ENCODE measurements around the gene EDC4.
A peak's percentile ranks its signal among the peaks of the same experiment; 100 is the strongest.
"Not testable (repeated sequence)": the region's sequence is repeated elsewhere in the genome, so short reads cannot be mapped to it uniquely, and the experiment has no call there.

Gene EDC4, protein sequence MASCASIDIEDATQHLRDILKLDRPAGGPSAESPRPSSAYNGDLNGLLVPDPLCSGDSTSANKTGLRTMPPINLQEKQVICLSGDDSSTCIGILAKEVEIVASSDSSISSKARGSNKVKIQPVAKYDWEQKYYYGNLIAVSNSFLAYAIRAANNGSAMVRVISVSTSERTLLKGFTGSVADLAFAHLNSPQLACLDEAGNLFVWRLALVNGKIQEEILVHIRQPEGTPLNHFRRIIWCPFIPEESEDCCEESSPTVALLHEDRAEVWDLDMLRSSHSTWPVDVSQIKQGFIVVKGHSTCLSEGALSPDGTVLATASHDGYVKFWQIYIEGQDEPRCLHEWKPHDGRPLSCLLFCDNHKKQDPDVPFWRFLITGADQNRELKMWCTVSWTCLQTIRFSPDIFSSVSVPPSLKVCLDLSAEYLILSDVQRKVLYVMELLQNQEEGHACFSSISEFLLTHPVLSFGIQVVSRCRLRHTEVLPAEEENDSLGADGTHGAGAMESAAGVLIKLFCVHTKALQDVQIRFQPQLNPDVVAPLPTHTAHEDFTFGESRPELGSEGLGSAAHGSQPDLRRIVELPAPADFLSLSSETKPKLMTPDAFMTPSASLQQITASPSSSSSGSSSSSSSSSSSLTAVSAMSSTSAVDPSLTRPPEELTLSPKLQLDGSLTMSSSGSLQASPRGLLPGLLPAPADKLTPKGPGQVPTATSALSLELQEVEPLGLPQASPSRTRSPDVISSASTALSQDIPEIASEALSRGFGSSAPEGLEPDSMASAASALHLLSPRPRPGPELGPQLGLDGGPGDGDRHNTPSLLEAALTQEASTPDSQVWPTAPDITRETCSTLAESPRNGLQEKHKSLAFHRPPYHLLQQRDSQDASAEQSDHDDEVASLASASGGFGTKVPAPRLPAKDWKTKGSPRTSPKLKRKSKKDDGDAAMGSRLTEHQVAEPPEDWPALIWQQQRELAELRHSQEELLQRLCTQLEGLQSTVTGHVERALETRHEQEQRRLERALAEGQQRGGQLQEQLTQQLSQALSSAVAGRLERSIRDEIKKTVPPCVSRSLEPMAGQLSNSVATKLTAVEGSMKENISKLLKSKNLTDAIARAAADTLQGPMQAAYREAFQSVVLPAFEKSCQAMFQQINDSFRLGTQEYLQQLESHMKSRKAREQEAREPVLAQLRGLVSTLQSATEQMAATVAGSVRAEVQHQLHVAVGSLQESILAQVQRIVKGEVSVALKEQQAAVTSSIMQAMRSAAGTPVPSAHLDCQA (N-terminal part only)
- 27.8 to 65.6 (median 40.4) reads per million in 17 experiments for total RNA-seq

DNA sequence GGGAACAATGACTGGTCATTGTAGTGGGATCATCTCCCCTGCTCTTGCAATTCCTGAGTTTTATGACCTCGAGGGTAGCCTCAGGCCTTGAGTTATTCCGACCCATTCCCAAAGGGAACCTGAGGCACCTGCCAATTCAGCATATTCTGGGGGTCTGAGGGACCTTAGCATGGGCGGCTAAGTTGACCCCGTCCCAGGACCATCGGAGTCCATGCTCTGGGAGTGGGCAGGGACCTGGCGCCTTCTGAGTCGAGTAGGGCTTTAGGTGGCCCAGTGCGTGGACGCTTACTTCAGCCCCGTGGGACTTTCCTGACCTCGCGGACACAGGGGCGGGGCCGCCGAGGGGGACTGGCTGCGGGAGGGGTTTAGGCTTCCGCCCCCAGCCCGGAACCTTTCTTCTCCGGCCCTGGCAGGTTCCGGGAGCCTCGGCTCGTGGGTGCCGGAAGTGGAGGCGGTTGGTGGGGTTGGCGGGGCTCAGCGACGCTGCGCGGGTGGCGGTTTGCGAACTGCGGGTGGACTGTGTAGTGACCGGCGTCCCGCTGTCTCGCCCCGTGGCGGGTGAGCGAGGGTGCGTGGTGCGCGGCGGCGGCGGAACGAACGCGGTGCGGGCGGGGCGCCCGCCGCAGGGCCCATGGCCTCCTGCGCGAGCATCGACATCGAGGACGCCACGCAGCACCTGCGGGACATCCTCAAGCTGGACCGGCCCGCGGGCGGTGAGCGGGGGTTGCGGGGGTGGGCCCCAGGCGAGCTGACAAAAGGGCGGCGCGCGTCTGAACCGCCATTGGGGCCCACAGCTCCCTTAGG is at the start of gene EDC4:
Gene EDC4 (plus strand): TSS at position 422 of the 804 bp plus-strand sequence. CDS start 210 bp downstream, at position 632.
- peak; percentile 92 to 96 (median 94) for DNase-seq

DNA sequence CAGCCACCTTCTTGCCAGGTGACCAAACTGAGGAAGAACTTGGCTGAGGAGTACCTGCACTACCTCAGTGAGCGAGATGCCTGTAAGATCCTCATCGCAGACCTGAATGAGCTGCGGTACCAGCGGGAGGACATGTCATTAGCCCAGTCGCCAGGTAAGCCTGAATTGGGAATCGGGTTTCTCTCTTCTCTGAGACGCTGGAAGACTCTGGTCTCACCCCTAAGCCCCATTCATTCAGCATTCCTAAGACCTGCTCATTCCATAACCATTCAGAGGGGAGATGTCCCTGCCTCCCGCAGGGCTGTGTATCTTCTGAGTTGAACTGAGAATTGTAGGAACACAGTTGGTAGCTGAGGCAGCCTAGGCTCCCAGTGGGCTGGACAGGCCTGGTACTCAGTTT is 47.7 kb upstream of the EDC4 start:
- DNase-seq, result no peak

DNA sequence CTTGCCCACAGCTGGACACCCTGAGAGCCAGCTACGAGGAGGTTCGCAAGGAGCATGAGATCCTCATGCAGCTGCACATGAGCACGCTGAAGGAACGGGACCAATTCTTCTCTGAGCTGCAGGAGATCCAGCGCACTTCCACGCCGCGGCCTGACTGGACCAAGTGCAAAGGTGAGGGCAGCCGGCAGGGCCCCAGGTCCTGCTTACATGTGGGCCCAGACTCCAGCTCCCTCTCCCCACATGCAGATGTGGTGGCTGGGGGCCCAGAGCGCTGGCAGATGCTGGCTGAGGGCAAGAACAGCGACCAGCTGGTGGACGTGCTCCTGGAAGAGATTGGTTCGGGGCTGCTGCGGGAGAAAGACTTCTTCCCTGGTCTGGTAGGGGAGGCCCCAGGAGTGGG is 46.9 kb upstream of the EDC4 start:
- no peak for DNase-seq

DNA sequence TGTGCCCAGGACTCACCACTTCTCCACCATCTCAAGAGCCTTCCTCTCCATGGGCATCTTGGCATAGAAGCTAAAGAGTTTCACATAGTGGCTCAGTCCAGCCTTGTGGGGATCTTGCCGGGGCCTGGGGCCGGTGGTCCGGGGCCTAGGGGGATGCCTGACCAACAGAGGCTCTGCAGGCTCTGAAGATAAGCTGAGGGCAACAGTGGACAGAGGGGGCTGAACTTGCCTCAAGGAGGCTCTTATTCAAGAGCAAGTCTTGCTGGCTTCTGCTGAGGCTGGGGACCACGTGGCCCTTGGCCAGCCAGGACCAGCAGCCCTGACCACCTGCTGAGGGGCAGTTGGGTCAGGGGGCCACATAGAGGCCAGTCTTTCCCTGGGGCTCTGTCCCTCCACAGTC is 44.2 kb upstream of the EDC4 start:
- no peak for DNase-seq

DNA sequence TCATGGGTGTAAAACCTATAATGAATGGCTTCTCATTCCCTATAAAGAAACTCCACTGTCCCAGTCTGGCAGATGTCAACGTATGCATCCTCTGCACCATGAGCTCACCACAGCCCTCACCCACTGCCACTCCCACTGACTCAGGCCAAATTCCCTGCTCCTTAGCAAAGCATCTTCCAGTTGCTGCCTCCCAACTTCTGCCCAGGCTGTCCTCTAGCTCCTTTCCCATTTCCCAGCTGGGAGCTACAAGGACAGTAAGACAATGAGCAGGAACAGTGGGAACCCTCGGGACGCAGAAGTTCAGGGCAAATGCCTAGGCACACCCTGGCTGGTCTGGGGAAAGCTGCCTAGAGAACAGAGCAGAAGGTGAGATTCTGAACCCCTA is 39.8 kb upstream of the EDC4 start:
- peak; percentile 9 to 40 (median 32) for DNase-seq

DNA sequence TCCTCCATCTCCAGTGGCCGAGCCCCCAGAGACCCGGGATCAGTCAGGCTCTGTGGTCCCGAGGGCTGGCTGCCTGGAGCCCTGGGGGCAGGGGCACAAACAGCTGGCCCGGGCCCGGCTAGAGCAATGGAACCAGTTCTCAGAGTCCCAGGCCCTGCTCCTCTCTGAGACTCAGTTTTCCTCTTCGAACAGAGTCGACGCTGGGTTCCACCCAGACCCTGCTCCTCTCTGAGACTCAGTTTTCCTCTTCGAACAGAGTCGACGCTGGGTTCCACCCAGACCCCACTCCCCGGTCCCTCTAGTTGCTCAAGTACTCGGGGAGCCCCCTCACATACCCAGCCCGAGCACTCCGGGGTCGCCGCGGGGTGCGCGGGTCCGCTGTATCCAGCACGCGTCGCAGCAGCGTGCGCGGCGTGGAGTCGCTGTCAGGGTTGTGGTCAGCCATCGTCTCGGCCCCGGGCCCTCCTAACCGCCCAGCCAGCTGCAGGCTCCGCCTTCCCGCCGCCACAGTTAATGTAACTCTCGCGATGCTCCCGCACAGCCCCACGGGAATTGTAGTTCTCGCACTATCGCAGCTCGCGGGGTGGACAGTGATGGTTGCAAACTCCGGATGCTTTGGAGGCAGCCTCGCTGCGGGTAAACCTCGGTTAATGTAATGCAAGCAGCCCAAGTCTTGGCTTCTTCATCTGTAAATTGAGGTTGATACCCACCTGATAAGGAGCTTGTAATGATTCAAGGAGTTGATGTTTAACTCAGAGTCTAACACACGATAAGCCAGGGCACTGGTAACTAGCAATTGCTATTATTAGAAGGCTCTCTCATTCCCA is 39.2 kb upstream of the EDC4 start:
- DNase-seq, result peak; percentile 95 to 97 (median 96)

DNA sequence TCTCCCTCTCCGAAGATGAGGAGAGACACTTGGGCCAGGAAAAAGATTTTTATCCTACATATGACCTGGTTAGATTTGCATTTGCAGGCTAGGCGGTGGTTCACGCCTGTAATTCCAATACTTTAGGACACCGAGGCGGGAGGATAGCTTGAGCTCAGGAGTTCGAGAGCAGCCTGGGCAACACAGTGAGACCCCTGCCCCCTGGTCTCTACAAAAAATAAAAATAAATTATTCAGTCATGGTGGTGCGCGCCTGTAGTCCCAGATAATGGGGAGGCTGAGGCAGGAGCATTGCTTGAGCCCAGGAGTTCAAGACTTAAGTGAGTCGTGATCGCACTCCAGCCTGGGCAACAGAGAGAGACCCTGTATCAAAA is 38.6 kb upstream of the EDC4 start:
- DNase-seq, result no peak

DNA sequence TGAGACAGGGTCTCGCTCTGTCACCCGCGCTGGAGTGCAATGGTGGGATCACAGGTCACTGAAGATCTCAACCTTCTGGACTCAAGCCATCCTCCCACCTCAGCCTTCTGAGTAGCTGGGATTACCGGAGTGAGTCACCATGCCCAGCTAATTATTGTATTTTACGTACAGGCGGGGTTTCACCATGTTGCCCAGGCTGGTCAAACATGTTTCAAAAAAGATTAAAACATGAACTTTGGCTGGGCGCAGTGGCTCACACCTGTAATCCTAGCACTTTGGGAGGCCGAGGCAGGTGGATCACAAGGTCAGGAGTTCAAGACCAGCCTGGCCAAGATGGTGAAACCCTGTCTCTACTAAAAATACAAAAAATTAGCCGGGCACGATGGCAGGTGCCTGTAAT is 35.7 kb upstream of the EDC4 start:
- not testable (repeated sequence) for DNase-seq

DNA sequence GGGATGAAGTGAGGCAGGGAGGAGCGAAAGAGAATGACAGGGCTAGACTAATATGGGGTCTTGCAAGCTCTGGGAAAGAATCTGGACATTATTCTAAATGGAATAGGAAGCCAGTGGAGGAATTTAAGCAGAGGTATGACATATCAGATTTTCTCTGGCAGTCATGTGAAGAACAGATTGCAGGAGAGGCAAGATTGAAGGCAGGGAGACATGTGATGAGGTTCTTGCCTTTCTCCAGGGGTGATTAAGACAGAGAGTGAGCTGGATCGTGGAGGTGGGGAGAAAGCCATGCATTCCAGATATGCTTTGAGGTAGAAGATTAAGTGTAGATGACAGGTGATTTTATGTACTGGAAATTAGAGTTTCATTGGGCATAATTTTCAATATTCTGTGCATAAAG is 35.0 kb upstream of the EDC4 start:
- no peak for DNase-seq

DNA sequence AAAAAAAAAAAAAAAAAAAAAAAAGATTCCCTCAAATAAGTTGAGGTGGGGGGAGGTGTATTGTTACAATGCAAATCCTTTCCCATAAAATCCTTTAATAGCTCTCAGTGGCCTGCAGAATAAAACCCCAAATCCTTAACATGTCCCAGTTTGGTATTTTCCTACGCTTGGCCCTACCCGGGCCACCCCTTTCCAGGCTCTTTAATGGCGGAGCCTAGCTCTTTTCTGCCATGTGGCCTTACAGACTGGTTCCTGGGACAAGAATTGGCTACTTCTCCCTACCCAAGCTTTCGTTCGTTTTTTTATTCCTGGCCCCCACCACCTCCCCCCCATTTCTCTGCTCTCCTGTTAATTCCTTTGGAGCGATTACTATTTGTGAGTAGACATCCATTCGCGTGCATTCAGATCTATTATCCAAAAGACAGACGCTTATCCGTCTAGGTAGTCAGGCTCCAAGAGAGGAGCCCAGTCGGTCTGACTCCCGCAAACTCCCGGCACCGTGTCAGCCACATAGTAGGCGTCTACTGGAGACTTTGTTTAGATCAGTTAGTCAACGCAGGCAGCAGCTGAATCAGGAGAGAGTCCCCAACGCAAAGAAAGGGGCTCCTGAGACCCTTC is 31.5 kb upstream of the EDC4 start:
- DNase-seq, result no peak

DNA sequence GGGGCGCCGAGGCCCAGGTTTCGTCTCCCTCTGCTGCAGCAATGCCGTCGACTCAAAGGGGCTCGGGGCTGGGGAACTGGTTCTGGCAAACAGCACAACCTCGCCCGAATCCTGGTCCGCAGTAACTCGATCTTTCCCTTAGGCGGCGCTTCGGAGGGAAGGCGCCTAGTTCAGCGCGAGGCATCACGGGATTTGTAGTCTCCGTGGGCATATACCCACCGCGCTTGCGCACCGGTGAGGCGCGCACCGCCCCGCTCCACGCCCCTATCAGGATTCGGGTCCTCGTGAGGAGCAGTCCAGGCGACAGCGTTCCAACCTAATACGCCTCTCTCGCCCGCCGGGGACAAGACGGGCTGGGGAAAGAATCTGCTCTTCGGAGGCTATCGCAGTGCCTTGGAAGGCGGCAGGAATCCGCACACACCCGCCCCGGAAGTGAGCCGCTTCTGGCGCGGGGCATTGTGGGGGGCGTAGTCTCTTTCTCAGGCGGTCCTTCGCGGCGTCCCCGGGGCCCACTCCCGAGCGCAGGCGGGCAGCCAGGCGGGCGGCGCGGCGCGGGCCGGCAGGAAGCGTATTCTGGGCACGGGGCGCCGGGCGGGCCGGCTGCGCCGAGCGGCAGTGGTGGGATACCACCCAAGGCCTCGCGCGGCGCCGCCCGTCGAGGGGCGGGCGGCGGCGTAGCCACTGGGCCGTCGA is 30.9 kb upstream of the EDC4 start, which contains the start of gene THAP11:
Gene THAP11 (plus strand): TSS at position 505 of the 693 bp plus-strand sequence. CDS start 235 bp downstream, outside the sequence.
- DNase-seq, result peak; percentile 96 to 98 (median 97)

DNA sequence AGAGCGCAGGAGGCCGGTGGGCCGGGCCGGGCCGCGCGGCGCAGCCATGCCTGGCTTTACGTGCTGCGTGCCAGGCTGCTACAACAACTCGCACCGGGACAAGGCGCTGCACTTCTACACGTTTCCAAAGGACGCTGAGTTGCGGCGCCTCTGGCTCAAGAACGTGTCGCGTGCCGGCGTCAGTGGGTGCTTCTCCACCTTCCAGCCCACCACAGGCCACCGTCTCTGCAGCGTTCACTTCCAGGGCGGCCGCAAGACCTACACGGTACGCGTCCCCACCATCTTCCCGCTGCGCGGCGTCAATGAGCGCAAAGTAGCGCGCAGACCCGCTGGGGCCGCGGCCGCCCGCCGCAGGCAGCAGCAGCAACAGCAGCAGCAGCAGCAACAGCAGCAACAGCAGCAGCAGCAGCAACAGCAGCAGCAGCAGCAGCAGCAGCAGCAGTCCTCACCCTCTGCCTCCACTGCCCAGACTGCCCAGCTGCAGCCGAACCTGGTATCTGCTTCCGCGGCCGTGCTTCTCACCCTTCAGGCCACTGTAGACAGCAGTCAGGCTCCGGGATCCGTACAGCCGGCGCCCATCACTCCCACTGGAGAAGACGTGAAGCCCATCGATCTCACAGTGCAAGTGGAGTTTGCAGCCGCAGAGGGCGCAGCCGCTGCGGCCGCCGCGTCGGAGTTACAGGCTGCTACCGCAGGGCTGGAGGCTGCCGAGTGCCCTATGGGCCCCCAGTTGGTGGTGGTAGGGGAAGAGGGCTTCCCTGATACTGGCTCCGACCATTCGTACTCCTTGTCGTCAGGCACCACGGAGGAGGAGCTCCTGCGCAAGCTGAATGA is 30.1 kb upstream of the EDC4 start:
- DNase-seq, result peak; percentile 48 to 76 (median 70)

DNA sequence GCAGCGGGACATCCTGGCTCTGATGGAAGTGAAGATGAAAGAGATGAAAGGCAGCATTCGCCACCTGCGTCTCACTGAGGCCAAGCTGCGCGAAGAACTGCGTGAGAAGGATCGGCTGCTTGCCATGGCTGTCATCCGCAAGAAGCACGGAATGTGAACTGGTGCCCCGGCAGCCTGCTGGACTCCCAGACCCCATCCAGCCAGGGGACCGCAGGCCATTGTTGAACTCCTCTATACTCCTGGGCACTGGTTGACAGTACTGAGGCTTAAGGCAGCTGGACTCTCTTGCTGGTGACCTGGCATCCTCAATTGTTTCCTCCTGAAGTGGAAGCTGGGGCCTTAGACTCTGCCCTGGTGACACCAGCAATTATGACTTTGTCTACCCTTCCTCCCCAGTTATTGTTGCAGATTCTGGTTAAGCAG is 29.5 kb upstream of the EDC4 start:
- peak in 1 of 4 experiments; percentile 16 for DNase-seq

DNA sequence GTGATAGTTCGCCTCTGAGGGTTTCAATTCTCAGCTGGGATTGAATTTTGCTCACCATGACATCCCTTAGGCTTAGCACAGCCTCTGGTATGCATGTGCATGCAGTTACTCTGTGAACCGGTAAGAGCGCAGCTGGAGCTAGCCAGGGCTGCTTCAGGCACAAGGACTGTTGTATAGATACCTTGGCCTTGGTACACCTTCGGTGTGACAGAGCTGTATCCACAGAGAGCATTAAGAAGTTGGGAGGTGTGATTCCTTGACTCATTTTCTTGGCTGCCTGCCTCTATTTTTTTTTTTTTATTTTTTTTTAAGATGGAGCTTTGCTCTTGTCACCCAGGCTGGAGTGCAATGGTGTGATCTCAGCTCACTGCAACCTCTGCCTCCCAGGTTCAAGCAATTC is 28.4 kb upstream of the EDC4 start:
- DNase-seq, result no peak

DNA sequence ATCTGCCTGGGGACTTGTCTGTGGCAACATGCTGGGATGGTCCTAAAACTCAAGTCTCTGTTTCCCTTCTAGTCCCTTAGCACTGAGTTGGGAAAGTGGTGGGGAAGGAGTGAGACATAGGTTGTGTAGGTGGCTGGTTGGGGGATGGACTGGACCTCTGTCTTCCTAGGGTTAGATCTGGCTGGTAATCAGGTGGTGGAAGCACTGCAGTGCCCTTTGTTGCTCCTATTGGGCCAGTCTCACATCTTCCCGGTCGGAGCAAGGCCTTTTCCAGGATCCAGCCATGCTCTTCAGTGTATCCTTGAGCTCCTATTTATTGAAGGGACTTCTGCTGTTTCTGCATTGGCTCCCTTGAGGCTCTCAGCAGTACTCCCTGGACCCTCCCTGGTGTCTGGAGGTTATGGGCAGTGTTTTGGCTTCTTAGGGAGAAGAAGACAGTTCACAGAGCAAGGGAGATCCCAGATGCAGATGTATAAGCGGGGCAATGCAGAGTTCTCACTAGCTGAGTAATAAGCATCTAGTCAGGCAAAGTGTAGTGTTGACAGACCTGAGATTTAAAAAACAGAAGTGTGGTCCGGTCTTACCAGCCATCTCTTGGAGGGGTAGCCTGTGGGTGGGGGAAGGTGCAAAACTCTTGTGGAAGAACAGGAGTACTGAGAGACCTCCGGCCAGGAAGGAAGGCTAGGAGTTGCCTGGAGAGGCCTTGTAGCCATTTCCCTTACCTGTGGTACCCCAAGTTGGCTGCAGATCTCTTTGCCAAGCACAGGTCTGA is 27.4 kb upstream of the EDC4 start:
- DNase-seq, result peak; percentile 28 to 58 (median 35)

DNA sequence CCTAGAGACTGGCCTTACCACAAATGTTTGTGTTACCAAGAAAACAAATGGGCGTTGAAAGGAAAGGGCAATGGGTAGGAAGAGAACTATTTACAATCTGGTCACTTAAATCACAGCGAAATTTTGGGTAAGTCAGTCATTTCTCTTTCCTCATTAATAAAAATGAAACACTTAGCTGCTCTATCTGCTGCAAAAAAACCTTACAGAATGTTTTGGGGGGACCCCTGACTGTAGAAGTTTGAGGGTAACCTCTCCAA is 26.9 kb upstream of the EDC4 start:
- no peak for DNase-seq

DNA sequence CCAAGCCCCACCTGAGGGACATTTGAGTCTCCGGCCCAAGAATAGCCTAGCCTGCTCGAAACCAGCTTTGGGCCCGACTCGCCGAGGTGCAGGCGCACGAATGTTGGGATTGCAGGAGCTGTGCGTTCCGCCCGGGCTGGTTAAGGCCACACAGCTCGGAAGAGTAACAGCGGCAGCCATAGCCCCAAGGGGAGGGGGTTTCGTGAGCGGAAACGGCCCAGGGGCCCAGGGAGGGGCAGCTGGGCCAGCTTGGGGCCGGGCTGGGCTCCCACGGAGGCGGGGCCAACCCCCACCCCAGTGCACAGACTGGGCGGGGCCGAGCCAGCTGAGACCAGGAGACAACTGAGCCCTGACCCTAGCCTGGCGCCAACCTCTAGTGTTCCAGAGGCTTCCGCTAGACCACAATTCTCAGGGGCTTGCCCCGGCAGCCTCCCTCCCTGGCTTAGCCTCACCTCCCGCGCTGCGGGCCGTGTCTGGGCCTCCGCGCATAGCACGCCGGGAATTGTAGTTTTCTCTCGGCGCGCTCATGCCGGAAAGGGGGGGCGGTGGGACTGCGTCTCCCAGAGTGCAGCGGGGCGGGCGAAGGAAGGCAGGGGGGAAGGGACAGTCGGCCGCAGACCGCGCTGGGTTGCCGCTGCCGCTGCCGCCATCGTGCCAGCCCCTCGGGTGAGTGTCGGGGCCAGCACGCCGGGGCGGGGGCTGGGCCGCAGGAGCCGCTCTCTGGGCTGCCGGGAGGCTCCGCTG is 26.4 kb upstream of the EDC4 start, which contains the start of gene NUTF2:
Gene NUTF2 (plus strand): TSS at position 614 of the 744 bp plus-strand sequence. CDS start 18,198 bp downstream, outside the sequence.
- peak; percentile 96 to 98 (median 96) for DNase-seq

Data from suppressor macrophage (primary cell).